GM18505 (cell line): ENCODE results near the gene LSAMP.

Experiments used
- ATAC-seq: cut with Tn5 transposase; IDR thresholded peaks from one replicate; pipeline ENCODE4 v1.9.1; 2021; ENCODE audit not compliant: unreplicated experiment
- POLR2A ChIP-seq: IDR thresholded peaks from 4 replicates; pipeline ENCODE4 v1.6.1; 2011; ENCODE audit warnings: borderline replicate concordance; ENCODE audit not compliant: insufficient read depth, insufficient read length; ENCODE audit errors: extremely low read depth

LSAMP gene

GRCh38 chr3:116280130-116280740, 165.1 kb downstream of the LSAMP start:
- no peak for ATAC-seq
- no peak for TF ChIP-seq POLR2A

- no peak for ATAC-seq
- TF ChIP-seq POLR2A = no peak
These were observed 168.6 kb downstream of the LSAMP start for GRCh38 chr3:116276675-116277074.

DNA sequence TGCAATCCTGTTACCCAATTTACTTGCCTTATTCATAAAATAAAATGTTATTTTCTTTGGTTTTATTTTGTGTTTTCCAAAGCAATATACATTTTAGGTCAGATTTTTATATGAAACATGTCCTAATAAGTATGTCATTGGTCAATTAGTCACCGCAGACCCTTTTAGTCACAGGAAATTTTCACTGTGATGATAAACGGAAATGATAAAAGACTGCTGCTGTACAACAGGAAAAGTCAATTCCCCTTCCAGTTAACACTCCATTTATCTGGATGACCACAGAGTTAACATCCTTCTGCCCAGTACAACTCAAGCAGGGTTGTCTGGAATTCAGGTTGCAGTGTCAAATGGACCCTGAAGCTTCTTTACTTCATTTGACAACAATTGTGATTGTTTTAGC, 175.2 kb downstream of the LSAMP start:
- no peak for TF ChIP-seq POLR2A
- ATAC-seq = no peak

GRCh38 chr3:116267116-116267515, 178.2 kb downstream of the LSAMP start:
- no peak for ATAC-seq
- TF ChIP-seq POLR2A = no peak

GRCh38 chr3:116265976-116266584, 179.2 kb downstream of the LSAMP start:
- ATAC-seq = no peak
- TF ChIP-seq POLR2A = no peak

GRCh38 chr3:116265320-116265695, 180.0 kb downstream of the LSAMP start:
- no peak for TF ChIP-seq POLR2A
- ATAC-seq = no peak

- no peak for TF ChIP-seq POLR2A
- no peak for ATAC-seq
These were observed 180.6 kb downstream of the LSAMP start for GRCh38 chr3:116264546-116265319.

DNA sequence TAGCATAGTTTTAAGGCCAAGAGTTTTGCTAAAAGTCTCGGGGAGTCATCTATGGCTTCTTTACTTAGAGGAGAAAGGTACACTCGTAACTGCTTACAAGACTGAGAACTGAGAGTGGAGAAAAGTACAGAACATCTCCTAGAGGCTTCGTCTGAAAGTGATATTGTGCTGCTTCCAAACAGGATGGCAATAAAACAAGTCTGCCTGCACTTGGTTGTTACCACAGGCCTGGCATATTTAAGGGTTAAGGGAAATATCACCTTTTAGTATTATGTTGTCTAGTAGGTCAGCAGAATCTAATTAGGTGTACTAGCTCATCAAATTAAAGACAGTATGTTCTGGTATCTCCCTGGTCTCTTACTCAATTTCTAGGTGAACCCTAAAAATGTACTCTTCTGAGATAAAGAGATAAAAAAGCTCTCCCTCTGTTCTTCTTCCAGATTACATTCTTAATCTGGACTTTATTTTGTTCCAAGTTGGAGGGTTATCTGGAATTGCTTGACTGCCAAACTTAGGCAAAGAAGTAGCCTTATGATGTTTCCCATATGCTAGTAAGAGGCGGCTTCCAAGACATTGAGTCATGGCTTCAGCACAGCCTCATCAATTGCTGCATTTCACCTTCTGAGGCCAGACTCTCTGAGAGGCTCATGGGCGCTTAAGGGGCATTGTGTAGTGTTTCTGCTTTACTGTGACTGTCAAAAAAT, 181.3 kb downstream of the LSAMP start:
- TF ChIP-seq POLR2A = no peak
- ATAC-seq = no peak

GRCh38 chr3:116260491-116260890, 184.8 kb downstream of the LSAMP start:
- ATAC-seq = no peak
- no peak for TF ChIP-seq POLR2A

DNA sequence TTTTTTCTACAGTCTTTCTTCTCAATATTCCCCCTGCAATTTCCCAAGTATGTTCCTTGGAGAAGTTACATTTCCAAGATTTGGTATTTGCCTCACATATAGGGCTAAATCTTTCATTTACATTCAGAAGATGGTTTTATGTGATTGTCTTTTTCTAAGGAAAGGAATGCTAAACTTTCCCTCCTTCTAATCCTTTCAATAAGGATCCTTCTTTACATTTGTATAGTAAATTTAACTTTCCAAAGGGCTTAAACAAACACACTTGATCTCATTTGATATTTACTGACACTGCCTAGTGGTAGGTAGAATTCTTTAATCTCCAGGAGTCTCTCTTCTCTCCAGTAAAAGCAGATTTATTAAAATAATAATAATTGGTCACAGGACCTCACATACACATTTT, 185.3 kb downstream of the LSAMP start:
- ATAC-seq = no peak
- TF ChIP-seq POLR2A = no peak

DNA sequence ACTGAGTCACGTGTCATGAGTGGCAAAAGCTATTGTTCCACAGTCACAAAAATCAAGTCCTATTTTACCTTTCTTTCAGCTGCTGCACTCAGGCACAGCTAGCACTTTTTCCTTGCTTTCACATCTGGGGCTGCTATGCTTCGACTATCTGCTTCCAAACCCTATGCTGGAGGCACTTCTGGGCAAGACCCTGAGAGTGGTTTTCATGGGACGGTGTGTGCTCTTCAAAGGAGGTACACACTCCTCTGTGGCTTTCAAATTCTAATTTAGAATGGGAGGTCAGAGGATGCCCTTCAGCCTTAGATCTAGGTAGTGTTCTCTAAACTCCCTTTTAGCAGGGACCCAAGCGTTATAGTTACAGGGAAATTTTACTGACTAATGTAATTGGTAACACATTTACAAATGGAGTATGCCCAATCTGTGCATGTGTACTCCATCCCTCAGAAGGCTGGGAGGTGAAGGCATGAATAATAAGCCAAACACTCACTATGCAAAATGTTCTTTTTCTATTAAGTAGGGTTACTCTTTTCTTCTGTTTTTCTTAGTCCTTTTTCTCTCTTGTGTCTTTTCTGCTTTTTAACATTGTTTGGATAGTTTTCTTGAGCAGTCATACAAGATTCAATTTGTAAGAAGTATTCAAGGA, 188.3 kb downstream of the LSAMP start:
- ATAC-seq = no peak

GRCh38 chr3:116254541-116254940, 190.7 kb downstream of the LSAMP start:
- TF ChIP-seq POLR2A = no peak
- ATAC-seq = no peak

More for the DNA sequence above, 188.3 kb downstream of the LSAMP start:
- TF ChIP-seq POLR2A = no peak

DNA sequence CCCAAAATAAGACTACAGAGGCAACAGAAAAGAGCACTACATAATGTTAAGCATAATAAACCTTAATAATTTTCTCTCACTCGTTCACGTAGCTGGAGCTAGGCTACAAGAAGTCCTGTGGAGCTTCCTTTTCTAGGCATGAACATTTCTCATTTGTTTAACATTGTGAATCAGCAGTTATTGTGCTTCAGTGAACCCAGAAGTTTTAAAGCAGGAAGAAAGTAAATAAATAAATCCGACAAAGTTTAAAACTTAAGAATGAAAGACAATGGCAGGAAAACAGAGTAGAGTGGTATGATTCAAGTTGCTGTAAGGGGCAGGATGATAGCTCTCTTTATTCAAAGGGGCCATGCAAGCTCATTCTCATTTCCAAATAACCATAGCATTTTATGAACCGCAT, 191.8 kb downstream of the LSAMP start:
- no peak for TF ChIP-seq POLR2A
- ATAC-seq = no peak
